Stimulated activated CD8-positive, alpha-beta memory T cell treated with anti-CD3 and anti-CD28 coated beads, Interleukin-7, amount 100 ng/mL, for 4 hours (primary cell): ENCODE results near the gene CMTM2.
A peak's percentile ranks its signal among the peaks of the same experiment; 100 is the strongest.

Source experiments
- DNase-seq, 2 donors: peaks; one replicate each; pipeline ENCODE4 v3.0.0-alpha.2; 2020; ENCODE audit warnings: low read depth in 2 of 2

The CMTM2 gene

GRCh38 chr16:66578651-66579531 is at the start of gene CMTM2:
Gene CMTM2, plus strand, starts transcription at chr16:66579463. Its CDS starts 145 bp downstream, at chr16:66579608.
- DNase-seq, result no peak

GRCh38 chr16:66529475-66529874 is 49.8 kb upstream of the CMTM2 start:
- no peak for DNase-seq

- DNase-seq, result no peak
Observed at GRCh38 chr16:66534376-66534799, 44.9 kb upstream of the CMTM2 start.

GRCh38 chr16:66536525-66536924 is 42.7 kb upstream of the CMTM2 start:
- no peak for DNase-seq

GRCh38 chr16:66537236-66537635 is 42.0 kb upstream of the CMTM2 start:
- no peak for DNase-seq

GRCh38 chr16:66538910-66539309 is 40.4 kb upstream of the CMTM2 start:
- no peak for DNase-seq

- no peak for DNase-seq
Observed at GRCh38 chr16:66539623-66540469, 39.4 kb upstream of the CMTM2 start.

- no peak for DNase-seq
Observed at GRCh38 chr16:66541388-66542355, 37.6 kb upstream of the CMTM2 start.

- DNase-seq, result no peak
Observed at GRCh38 chr16:66542396-66542795, 36.9 kb upstream of the CMTM2 start.

- DNase-seq, result no peak
Observed at GRCh38 chr16:66543541-66543940, 35.7 kb upstream of the CMTM2 start.

GRCh38 chr16:66544016-66544757 is 35.1 kb upstream of the CMTM2 start:
- DNase-seq, result no peak

GRCh38 chr16:66547101-66547989 is 31.9 kb upstream of the CMTM2 start:
- DNase-seq, result no peak

GRCh38 chr16:66548068-66548467 is 31.2 kb upstream of the CMTM2 start:
- no peak for DNase-seq

GRCh38 chr16:66548868-66549267 is 30.4 kb upstream of the CMTM2 start:
- DNase-seq, result no peak

- peak in 1 of 2 donors; percentile 56 for DNase-seq
Observed at GRCh38 chr16:66549284-66550131, 29.8 kb upstream of the CMTM2 start, which contains the start of gene TK2. Gene TK2, minus strand, starts transcription at chr16:66550122. Its CDS starts 61 bp downstream, at chr16:66550061.

GRCh38 chr16:66551348-66551759 is 27.9 kb upstream of the CMTM2 start:
- peak in 1 of 2 donors; percentile 39 for DNase-seq

- no peak for DNase-seq
Observed at GRCh38 chr16:66551788-66552285, 27.4 kb upstream of the CMTM2 start.
